Mucosa of descending colon (tissue), 3 donors: ENCODE results near the gene BICRA. TPM values are rescaled to one million over a fixed set of nuclear protein-coding genes. Genes with fewer than 3 reads are reported as not detected.
"Not testable (repeated sequence)": the region's sequence is repeated elsewhere in the genome, so short reads cannot be mapped to it uniquely, and the experiment has no call there.

Experiments used
- ATAC-seq: fragments of 200-7000 bp; cut with Tn5 transposase; one replicate; pipeline ENCODE4 v1.9.1; 2020; ENCODE audit warnings: mild to moderate bottlenecking, moderate library complexity
- DNase-seq, 3 donors: peaks; one replicate each; pipeline ENCODE4 v3.0.0-alpha.2; 2020
- H3K36me3 ChIP-seq: fragments of 200-600 bp; one replicate; pipeline ENCODE4 v1.8.0; 2021; ENCODE audit warnings: low read depth, mild to moderate bottlenecking
- H3K4me1 ChIP-seq: fragments of 200-600 bp; one replicate; pipeline ENCODE4 v1.8.0; 2021; ENCODE audit warnings: low read depth, mild to moderate bottlenecking
- H3K4me3 ChIP-seq: fragments of 200-600 bp; one replicate; pipeline ENCODE4 v1.8.0; 2021; ENCODE audit warnings: mild to moderate bottlenecking
- H3K9me3 ChIP-seq: fragments of 200-600 bp; one replicate; pipeline ENCODE4 v1.8.0; 2021; ENCODE audit warnings: mild to moderate bottlenecking
- CTCF ChIP-seq: fragments of 200-600 bp; IDR thresholded peaks from one replicate; pipeline ENCODE4 v1.8.0; 2022; ENCODE audit warnings: antibody characterized with exemption, mild to moderate bottlenecking
- intact Hi-C, 2 donors: fragments of 100-400 bp; cut with DNase I in 1 of 2; cut with micrococcal nuclease in 1 of 2; formaldehyde crosslinking; loops; one replicate each; pipeline versions ENCODE4 v1.11.0 to v1.11.1; 2022; cut with DNase I, micrococcal nuclease
- total RNA-seq, 3 donors: library from RNA; stranded (reverse); fragmentation: NEBNext Ultra II Directional in 2 of 3; extraction: Animal tissue kit (Norgen Biotek cat#: 25700) in 2 of 3; gene quantifications; one replicate each; pipeline versions ENCODE4 v1.2.1 to v1.2.4, GENCODE V29; 2021 to 2023
- donor health status: DM: no; HTN: no; CAD: no; lungs with moderate emphysema.
- donor health status: DM: no; HTN: no; CAD: no.
- donor health status: DM: no; HTN: yes; CAD: no.

BICRA gene
- total RNA-seq, 3 donors from 2014 or later: 18.1 to 19.7 (median 18.5) TPM

GRCh38 chr19:47630594-47630993 is 21.7 kb downstream of the BICRA start:
- no peak for ATAC-seq
- TF ChIP-seq CTCF: no peak
- intact Hi-C loops: no loop called here

GRCh38 chr19:47631681-47632446 is 22.9 kb downstream of the BICRA start:
- no peak overlapping the region for H3K4me3 ChIP-seq
- intact Hi-C loops: no loop called here
- no peak for ATAC-seq
- TF ChIP-seq CTCF: no peak
- H3K36me3 ChIP-seq: no peaks in the 10 kb centered on the region
- peaks cover 21% of the 10 kb centered on the region for H3K4me1 ChIP-seq
- peak in 1 of 3 donors; percentile 3 for DNase-seq
- no peaks in the 10 kb centered on the region for H3K9me3 ChIP-seq

More at GRCh38 chr19:47630594-47630993, 21.7 kb downstream of the BICRA start:
- Histone ChIP-seq H3K4me1 (peaks cover 21% of the 10 kb centered on the region), H3K9me3 (no peaks in the 10 kb centered on the region), H3K36me3 (no peaks in the 10 kb centered on the region), H3K4me3 (no peak overlapping the region)
- no peak for DNase-seq

GRCh38 chr19:47633517-47633916 is 24.6 kb downstream of the BICRA start:
- no peaks in the 10 kb centered on the region for H3K9me3 ChIP-seq
- H3K4me3 ChIP-seq: no peak overlapping the region
- no peaks in the 10 kb centered on the region for H3K36me3 ChIP-seq
- TF ChIP-seq CTCF: no peak
- H3K4me1 ChIP-seq: peaks cover 12% of the 10 kb centered on the region
- DNase-seq: no peak
- intact Hi-C loops: no loop called here
- peak; percentile 83 for ATAC-seq

DNA sequence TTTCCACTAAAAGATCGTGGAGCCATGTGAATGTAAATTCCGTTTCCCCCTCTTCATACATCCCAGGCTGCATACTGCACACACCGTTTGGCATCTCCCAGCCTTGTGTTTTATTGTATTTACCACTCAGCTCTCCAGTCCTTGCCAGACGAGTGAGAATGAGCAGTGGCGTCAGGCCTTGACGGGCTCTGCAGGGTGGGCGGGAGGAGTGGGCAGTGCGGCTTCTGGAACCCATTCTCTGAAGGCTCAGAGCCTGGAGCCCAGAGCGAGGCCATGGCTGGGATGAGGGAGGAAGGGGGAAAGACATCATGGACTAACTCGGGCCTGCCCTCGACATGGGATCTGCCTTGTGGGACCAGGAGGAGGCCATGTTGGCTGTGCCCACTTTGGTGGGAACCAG is 25.1 kb downstream of the BICRA start:
- Histone ChIP-seq H3K4me1 (peaks cover 12% of the 10 kb centered on the region), H3K36me3 (no peaks in the 10 kb centered on the region)

DNA sequence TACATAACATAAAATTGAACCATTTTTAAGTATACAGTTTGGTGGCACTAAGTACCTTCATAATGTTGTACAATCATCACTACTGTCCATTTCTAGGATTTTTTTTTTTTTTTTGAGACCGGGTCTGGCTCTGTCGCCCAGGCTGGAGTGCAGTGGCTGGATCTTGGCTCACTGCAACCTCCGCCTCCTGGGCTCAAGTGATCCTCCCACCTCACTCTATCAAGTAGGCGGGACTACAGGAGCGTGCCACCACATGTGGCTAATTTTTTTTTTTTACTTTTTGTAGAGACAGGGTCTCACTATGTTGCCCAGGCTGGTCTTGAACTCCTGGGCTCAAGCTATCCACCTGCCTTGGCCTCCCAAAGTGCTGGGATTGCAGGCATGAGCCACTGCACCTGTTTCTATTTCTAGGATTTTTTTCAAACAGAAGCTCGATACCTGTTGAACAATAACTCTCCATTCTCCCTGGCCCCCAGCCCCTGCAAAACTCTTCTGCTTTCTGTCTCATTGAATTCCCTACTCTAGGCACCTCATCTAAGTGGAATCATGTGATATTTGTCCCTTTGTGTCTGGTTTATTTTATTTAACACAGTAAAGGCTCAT is 26.3 kb downstream of the BICRA start:
- DNase-seq, intact Hi-C loops, H3K36me3 ChIP-seq, H3K4me3 ChIP-seq, ATAC-seq, H3K9me3 ChIP-seq: not testable (repeated sequence)
- H3K4me1 ChIP-seq: peaks cover 12% of the 10 kb centered on the region

More for the DNA sequence above, 25.1 kb downstream of the BICRA start:
- TF ChIP-seq CTCF: no peak
- intact Hi-C loops: no loop called here
- H3K4me3 ChIP-seq: no peak overlapping the region
- DNase-seq: no peak
- no peaks in the 10 kb centered on the region for H3K9me3 ChIP-seq
- no peak for ATAC-seq

DNA sequence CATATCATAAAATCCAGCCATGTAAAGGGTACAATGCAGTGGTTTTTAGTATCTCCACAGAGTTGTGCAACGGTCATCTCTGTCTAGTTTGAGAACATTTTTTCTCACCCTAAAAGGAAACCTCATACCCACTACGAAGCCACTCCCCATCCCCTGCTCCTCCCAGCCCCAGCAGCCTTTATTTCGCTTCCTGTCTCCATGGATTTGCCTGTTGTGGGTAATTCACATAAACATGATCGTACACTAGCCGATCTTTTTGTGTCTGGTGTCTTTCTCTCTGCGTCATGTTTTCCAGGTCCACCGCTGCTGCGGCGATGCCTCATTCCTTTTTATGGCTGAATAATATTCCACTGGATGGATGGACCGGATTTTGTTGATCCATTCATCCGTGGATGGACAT is 28.6 kb downstream of the BICRA start:
- ATAC-seq (peak; percentile 18), DNase-seq (no peak)
- intact Hi-C loops: no loop called here

More for the DNA sequence above, 28.6 kb downstream of the BICRA start:
- Histone ChIP-seq H3K4me3 (no peak overlapping the region), H3K9me3 (no peaks in the 10 kb centered on the region), H3K4me1 (peaks cover 12% of the 10 kb centered on the region), H3K36me3 (no peaks in the 10 kb centered on the region)
- no peak for TF ChIP-seq CTCF
